GM23338 (cell line): ENCODE results near the gene LPXN. TPM values are rescaled to one million over a fixed set of nuclear protein-coding genes. Genes with fewer than 3 reads are reported as not detected.

Source experiments
- ATAC-seq: fragments of 200-7000 bp; cut with Tn5 transposase; 3 replicates; pipeline ENCODE4 v1.9.1; 2020
- DNase-seq: peaks from one replicate; pipeline ENCODE4 v3.0.0-alpha.2; 2015; ENCODE audit warnings: low spot score
- H2AFZ ChIP-seq: fragments of 200-600 bp; sonication (generic); 2 replicates; pipeline ENCODE4 v1.8.0; 2016; ENCODE audit warnings: antibody characterized with exemption, mild to moderate bottlenecking, moderate library complexity
- H3F3A ChIP-seq: fragments of 200-600 bp; sonication (generic); replicated peaks from 2 replicates; pipeline ENCODE4 v1.8.0; 2017; ENCODE audit warnings: antibody characterized with exemption, mixed run types, low read depth
- H3K27ac ChIP-seq: fragments of 200-600 bp; sonication (generic); 2 replicates; pipeline ENCODE4 v1.6.1; 2016; ENCODE audit warnings: low read depth
- H3K27me3 ChIP-seq: fragments of 200-600 bp; sonication (generic); 2 replicates; pipeline ENCODE4 v1.8.0; 2016; ENCODE audit warnings: mild to moderate bottlenecking, mixed run types, moderate library complexity; ENCODE audit not compliant: insufficient read depth
- H3K36me3 ChIP-seq: fragments of 200-600 bp; sonication (generic); 2 replicates; pipeline ENCODE4 v1.8.0; 2016; ENCODE audit warnings: mild to moderate bottlenecking; ENCODE audit not compliant: insufficient read depth
- H3K4me1 ChIP-seq: fragments of 200-600 bp; sonication (generic); 2 replicates; pipeline ENCODE4 v1.8.0; 2016; ENCODE audit warnings: mild to moderate bottlenecking, moderate library complexity; ENCODE audit not compliant: insufficient read depth
- H3K4me2 ChIP-seq: fragments of 200-600 bp; sonication (generic); 2 replicates; pipeline ENCODE4 v1.7.1; 2017; ENCODE audit warnings: mixed run types
- H3K4me3 ChIP-seq: fragments of 200-600 bp; sonication (generic); 2 replicates; pipeline ENCODE4 v1.6.1; 2016; ENCODE audit warnings: mixed run types
- H3K79me2 ChIP-seq: fragments of 200-600 bp; sonication (generic); replicated peaks from 2 replicates; pipeline ENCODE4 v1.8.0; 2017; ENCODE audit warnings: mild to moderate bottlenecking; ENCODE audit not compliant: insufficient read depth
- H3K9me2 ChIP-seq: fragments of 200-600 bp; sonication (generic); 2 replicates; pipeline ENCODE4 v1.8.0; 2017; ENCODE audit not compliant: insufficient read depth
- H4K20me1 ChIP-seq: fragments of 200-600 bp; sonication (generic); replicated peaks from 2 replicates; pipeline ENCODE4 v1.8.0; 2017; ENCODE audit warnings: mild to moderate bottlenecking; ENCODE audit not compliant: insufficient read depth
- H3K27ac Mint-ChIP-seq: 2 replicates; pipeline ENCODE4 v1.8.0; 2020; ENCODE audit warnings: inconsistent platforms, mild to moderate bottlenecking, moderate library complexity, mixed read lengths
- H3K27me3 Mint-ChIP-seq: 3 replicates; pipeline ENCODE4 v1.8.0; 2022; ENCODE audit warnings: low read depth, mild to moderate bottlenecking, moderate library complexity, mixed read lengths, inconsistent platforms; ENCODE audit not compliant: insufficient read depth, poor library complexity
- H3K36me3 Mint-ChIP-seq: 3 replicates; pipeline ENCODE4 v1.8.0; 2021; ENCODE audit warnings: low read depth, mild to moderate bottlenecking, inconsistent platforms, moderate library complexity, mixed read lengths
- H3K4me1 Mint-ChIP-seq: 3 replicates; pipeline ENCODE4 v1.8.0; 2020; ENCODE audit warnings: mild to moderate bottlenecking, inconsistent platforms, mixed read lengths
- H3K4me3 Mint-ChIP-seq: 3 replicates; pipeline ENCODE4 v1.8.0; 2021; ENCODE audit warnings: moderate library complexity, mild to moderate bottlenecking, inconsistent platforms, mixed read lengths
- H3K9me3 Mint-ChIP-seq: 3 replicates; pipeline ENCODE4 v1.8.0; 2020; ENCODE audit warnings: moderate library complexity, mild to moderate bottlenecking, inconsistent platforms, mixed read lengths
- CREB1 ChIP-seq: fragments of 250-450 bp; sonication (Bioruptor Pico); IDR thresholded peaks from 2 replicates; pipeline ENCODE4 v1.5.0; 2020; ENCODE audit warnings: low read depth, mild to moderate bottlenecking, moderate library complexity
- JUNB ChIP-seq: IDR thresholded peaks from one replicate; pipeline ENCODE4 v1.6.1; 2016; ENCODE audit warnings: antibody characterized with exemption; ENCODE audit not compliant: unreplicated experiment
- NANOG ChIP-seq: IDR thresholded peaks from 2 replicates; pipeline ENCODE4 v1.6.1; 2016; ENCODE audit warnings: antibody characterized with exemption, borderline replicate concordance
- ZNF114 ChIP-seq: fragments of 250-450 bp; sonication (Bioruptor Pico); IDR thresholded peaks from 2 replicates; pipeline ENCODE4 v1.5.0; 2020; ENCODE audit warnings: mild to moderate bottlenecking, moderate library complexity
- polyA plus RNA-seq: library from polyadenylated mRNA; unstranded; fragments of >200 nt; fragmentation: Nextera tagmentation; extraction: Ambion mirVana; gene quantifications from 2 replicates; pipeline ENCODE4 v1.2.1, GENCODE V29; 2016
- total RNA-seq: library from RNA; depleted of rRNA; stranded (reverse); fragments of >200 nt; shearing (Covaris generic); gene quantifications from 2 replicates; pipeline ENCODE4 v1.2.3, GENCODE V29; 2014
- TF ChIP-seq, protein P1 (sequence below): IDR thresholded peaks from 2 replicates; pipeline ENCODE4 v1.6.1; 2016; ENCODE audit warnings: antibody characterized with exemption
- TF ChIP-seq, protein P2 (sequence below), 2 experiments: fragments of 200-600 bp in 1 of 2; sonication (generic) in 1 of 2; conservative IDR thresholded peaks; 2 replicates each; pipeline versions ENCODE4 v1.5.1 to v1.6.1; 2016 to 2017; ENCODE audit warnings: antibody characterized with exemption in 2 of 2, low read depth in 2 of 2, mild to moderate bottlenecking in 2 of 2, moderate library complexity in 1 of 2
- TF ChIP-seq, protein P3 (sequence below): IDR thresholded peaks from one replicate; pipeline ENCODE4 v1.6.1; 2018; ENCODE audit warnings: antibody characterized with exemption; ENCODE audit not compliant: unreplicated experiment

Gene LPXN
- total and polyA plus RNA-seq, 2 experiments from 2014 or later, result 0.56 to 1.3 TPM

DNA sequence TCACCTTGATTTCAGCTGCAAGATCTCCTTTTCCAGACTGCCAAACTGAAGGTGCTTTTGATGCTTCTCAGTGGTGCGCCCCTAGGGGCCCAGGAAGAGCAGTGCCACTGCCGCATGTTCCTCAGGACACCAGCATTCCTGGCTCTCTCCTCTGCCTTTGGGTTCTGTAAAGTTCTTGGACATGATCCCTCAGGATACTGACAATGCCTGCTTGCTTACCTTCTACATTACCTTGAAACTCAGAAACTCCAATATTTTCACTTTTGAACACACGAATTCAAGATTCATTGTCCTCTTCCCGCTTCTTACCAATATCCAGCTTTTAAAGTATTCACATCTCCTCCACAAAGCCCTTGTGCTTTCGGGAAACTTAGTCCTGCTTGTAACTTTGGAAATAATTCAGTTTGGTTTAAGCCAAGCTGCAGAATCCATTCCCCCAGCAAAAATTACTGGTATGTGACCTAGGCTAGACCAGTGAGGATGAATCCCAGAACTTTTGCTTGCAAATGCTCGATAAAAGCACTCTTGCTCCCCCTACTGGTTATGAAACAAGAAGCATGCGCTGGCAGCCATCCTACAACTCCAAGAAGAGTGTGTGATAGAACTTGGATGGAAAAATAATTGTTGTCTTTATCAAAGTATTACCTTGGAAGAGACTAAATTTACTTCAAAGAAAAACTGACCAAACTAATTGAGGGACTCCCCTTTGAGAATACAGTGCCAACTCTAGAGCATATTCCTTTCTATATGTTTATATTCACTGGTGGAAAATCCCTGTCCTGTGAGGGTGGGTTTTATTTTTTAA lies 51.2 kb downstream of the LPXN start:
- H3K4me3 Mint-ChIP-seq, result peak overlapping the region; percentile 57; the same call in 2 of the 3 replicates
- Histone ChIP-seq H3K9me2 (no peaks in the 10 kb centered on the region), H3K27ac (no peak overlapping the region), H2AFZ (peak overlapping the region; percentile 60; the same call in 1 of the 2 replicates), H4K20me1 (no peaks in the 10 kb centered on the region), H3K36me3 (no peaks in the 10 kb centered on the region), H3K4me2 (peak overlapping the region; percentile 56), H3K4me3 (peak overlapping the region; percentile 24; the same call in 1 of the 2 replicates), H3K4me1 (no peaks in the 10 kb centered on the region), H3F3A (no peaks in the 10 kb centered on the region), H3K79me2 (no peaks in the 10 kb centered on the region), H3K27me3 (no peaks in the 10 kb centered on the region)
- H3K27me3 Mint-ChIP-seq, result no peaks in the 10 kb centered on the region
- no peaks in the 10 kb centered on the region; the same call in 2 of the 3 replicates for H3K36me3 Mint-ChIP-seq
- peaks cover 13% of the 10 kb centered on the region; the same call in 2 of the 3 replicates for H3K4me1 Mint-ChIP-seq
- no peaks in the 10 kb centered on the region for H3K9me3 Mint-ChIP-seq
- ATAC-seq, result peak; percentile 99
- TF ChIP-seq, protein P1, sequence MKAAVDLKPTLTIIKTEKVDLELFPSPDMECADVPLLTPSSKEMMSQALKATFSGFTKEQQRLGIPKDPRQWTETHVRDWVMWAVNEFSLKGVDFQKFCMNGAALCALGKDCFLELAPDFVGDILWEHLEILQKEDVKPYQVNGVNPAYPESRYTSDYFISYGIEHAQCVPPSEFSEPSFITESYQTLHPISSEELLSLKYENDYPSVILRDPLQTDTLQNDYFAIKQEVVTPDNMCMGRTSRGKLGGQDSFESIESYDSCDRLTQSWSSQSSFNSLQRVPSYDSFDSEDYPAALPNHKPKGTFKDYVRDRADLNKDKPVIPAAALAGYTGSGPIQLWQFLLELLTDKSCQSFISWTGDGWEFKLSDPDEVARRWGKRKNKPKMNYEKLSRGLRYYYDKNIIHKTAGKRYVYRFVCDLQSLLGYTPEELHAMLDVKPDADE, result no peak
- TF ChIP-seq NANOG (no peak), JUNB (no peak), ZNF114 (no peak), CREB1 (CRISPR knock-in tag) (no peak)
- TF ChIP-seq, protein P2, sequence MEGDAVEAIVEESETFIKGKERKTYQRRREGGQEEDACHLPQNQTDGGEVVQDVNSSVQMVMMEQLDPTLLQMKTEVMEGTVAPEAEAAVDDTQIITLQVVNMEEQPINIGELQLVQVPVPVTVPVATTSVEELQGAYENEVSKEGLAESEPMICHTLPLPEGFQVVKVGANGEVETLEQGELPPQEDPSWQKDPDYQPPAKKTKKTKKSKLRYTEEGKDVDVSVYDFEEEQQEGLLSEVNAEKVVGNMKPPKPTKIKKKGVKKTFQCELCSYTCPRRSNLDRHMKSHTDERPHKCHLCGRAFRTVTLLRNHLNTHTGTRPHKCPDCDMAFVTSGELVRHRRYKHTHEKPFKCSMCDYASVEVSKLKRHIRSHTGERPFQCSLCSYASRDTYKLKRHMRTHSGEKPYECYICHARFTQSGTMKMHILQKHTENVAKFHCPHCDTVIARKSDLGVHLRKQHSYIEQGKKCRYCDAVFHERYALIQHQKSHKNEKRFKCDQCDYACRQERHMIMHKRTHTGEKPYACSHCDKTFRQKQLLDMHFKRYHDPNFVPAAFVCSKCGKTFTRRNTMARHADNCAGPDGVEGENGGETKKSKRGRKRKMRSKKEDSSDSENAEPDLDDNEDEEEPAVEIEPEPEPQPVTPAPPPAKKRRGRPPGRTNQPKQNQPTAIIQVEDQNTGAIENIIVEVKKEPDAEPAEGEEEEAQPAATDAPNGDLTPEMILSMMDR (conservative IDR thresholded peaks at IDR 0.05; ENCODE audit: low read depth in 2 of 2), result peak; percentile 74 to 81
- TF ChIP-seq, protein P3, sequence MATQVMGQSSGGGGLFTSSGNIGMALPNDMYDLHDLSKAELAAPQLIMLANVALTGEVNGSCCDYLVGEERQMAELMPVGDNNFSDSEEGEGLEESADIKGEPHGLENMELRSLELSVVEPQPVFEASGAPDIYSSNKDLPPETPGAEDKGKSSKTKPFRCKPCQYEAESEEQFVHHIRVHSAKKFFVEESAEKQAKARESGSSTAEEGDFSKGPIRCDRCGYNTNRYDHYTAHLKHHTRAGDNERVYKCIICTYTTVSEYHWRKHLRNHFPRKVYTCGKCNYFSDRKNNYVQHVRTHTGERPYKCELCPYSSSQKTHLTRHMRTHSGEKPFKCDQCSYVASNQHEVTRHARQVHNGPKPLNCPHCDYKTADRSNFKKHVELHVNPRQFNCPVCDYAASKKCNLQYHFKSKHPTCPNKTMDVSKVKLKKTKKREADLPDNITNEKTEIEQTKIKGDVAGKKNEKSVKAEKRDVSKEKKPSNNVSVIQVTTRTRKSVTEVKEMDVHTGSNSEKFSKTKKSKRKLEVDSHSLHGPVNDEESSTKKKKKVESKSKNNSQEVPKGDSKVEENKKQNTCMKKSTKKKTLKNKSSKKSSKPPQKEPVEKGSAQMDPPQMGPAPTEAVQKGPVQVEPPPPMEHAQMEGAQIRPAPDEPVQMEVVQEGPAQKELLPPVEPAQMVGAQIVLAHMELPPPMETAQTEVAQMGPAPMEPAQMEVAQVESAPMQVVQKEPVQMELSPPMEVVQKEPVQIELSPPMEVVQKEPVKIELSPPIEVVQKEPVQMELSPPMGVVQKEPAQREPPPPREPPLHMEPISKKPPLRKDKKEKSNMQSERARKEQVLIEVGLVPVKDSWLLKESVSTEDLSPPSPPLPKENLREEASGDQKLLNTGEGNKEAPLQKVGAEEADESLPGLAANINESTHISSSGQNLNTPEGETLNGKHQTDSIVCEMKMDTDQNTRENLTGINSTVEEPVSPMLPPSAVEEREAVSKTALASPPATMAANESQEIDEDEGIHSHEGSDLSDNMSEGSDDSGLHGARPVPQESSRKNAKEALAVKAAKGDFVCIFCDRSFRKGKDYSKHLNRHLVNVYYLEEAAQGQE, result no peak
- no peak overlapping the region for H3K27ac Mint-ChIP-seq
- DNase-seq, result peak; percentile 92
